Activated T-helper 1 cell treated with Interleukin-2 at 50 U/mL for 16 hours (primary cell): Measurements from ENCODE around the gene GAL3ST3.
A peak's percentile ranks its signal among the peaks of the same experiment; 100 is the strongest.

ENCODE experiments used
- DNase-seq: peaks from one replicate; pipeline ENCODE4 v3.0.0-alpha.2; 2020; ENCODE audit warnings: low read depth

Gene GAL3ST3

GRCh38 chr11:66069715-66070603 is 21.0 kb upstream of the GAL3ST3 start, which contains the start of gene PACS1:
TSS of gene PACS1 (plus strand) at chr11:66070272. CDS start at chr11:66070487, 215 bp downstream.
- DNase-seq, result peak; percentile 72

- no peak for DNase-seq
Measured at GRCh38 chr11:66068923-66069714, 20.2 kb upstream of the GAL3ST3 start.

- DNase-seq, result peak; percentile 61
Measured at GRCh38 chr11:66068154-66068821, 19.3 kb upstream of the GAL3ST3 start.

- DNase-seq, result no peak
Measured at GRCh38 chr11:66067640-66068039, 18.7 kb upstream of the GAL3ST3 start.

- DNase-seq, result no peak
Measured at GRCh38 chr11:66066751-66067150, 17.8 kb upstream of the GAL3ST3 start.

GRCh38 chr11:66064571-66064970 is 15.6 kb upstream of the GAL3ST3 start:
- no peak for DNase-seq

- DNase-seq, result no peak
Measured at GRCh38 chr11:66063900-66064299, 14.9 kb upstream of the GAL3ST3 start.

- no peak for DNase-seq
Measured at GRCh38 chr11:66062408-66062807, 13.4 kb upstream of the GAL3ST3 start.

GRCh38 chr11:66061268-66061667 is 12.3 kb upstream of the GAL3ST3 start:
- no peak for DNase-seq

GRCh38 chr11:66059966-66060680 is 11.2 kb upstream of the GAL3ST3 start:
- no peak for DNase-seq

GRCh38 chr11:66056501-66056900 is 7.5 kb upstream of the GAL3ST3 start:
- DNase-seq, result no peak

GRCh38 chr11:66055021-66055420 is 6.1 kb upstream of the GAL3ST3 start:
- no peak for DNase-seq

- DNase-seq, result no peak
Measured at GRCh38 chr11:66052664-66052982, 3.7 kb upstream of the GAL3ST3 start.

- peak; percentile 97 for DNase-seq
Measured at GRCh38 chr11:66051766-66052663, 3.1 kb upstream of the GAL3ST3 start, which contains the start of gene SF3B2. TSS of gene SF3B2 (plus strand) at chr11:66052364. CDS start at chr11:66052385, 21 bp downstream.

GRCh38 chr11:66051371-66051765 is 2.4 kb upstream of the GAL3ST3 start:
- no peak for DNase-seq

- DNase-seq, result no peak
Measured at GRCh38 chr11:66050581-66051231, 1.7 kb upstream of the GAL3ST3 start.

- no peak for DNase-seq
Measured at GRCh38 chr11:66047541-66048365, 1.2 kb downstream of the GAL3ST3 start.

GRCh38 chr11:66046901-66047300 is 2.1 kb downstream of the GAL3ST3 start:
- no peak for DNase-seq

- DNase-seq, result peak; percentile 74
Measured at GRCh38 chr11:66045177-66045639, 3.8 kb downstream of the GAL3ST3 start.
